Measurements from ENCODE around the gene NR2C2AP. TPM values are rescaled to one million over a fixed set of nuclear protein-coding genes. Genes with fewer than 3 reads are reported as not detected.

The NR2C2AP gene, protein sequence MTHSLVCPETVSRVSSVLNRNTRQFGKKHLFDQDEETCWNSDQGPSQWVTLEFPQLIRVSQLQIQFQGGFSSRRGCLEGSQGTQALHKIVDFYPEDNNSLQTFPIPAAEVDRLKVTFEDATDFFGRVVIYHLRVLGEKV
- 10 to 100 TPM; 57.9 to 71.7 (median 66.6) TPM for total RNA-seq

DNA sequence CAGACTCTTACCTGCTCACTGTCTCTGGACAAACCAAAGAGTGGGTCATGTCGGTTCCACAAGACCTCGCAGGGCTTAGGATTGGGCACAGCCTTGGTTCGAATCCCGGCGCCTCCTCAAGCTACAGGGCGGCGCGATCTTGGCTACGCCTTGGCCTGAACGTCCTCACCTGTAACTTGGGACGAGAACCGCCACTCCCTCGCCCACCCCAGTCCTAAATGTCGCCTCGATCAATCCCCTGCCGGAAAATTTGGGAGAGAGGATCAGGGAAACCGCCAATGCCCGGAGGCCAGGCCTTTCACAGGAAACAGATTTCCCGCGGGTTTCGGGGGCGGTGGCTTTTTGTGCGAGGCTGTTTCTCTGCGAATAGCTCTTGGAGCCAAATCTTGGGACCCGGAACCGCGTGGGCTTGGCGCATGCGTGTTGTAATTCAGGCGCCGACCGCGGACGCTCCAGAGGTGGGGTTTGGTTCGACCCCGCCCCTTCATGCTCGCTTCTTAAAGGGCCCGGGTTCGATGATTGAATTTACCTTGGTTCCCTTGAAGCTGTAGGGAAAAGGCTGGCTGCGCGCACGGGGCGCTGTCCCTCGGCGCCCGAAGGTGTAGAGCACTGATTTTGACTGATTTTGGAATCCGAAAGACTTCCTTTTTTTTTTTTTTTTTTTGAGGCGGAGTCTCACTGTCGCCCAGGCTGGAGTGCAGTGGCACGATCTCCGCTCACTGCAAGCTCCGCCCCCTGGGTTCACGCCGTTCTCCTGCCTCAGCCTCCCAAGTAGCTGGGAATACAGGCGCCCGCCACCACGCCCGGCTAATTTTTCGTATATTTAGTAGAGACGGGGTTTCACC lies at the start of gene NR2C2AP:
NR2C2AP (minus strand) TSS at position 403 of the 845 bp plus-strand sequence; CDS start at position 49, 354 bp downstream.
- peak; percentile 90 to 93 for ATAC-seq
- Mint-ChIP-seq H3K27me3 (ENCODE audit: low read depth) (no peaks in the 10 kb centered on the region), H3K4me3 (peak within 1 kb of the TSS; percentile 96), H3K9me3 (no peaks in the 10 kb centered on the region), H3K36me3 (ENCODE audit: insufficient read depth) (peaks cover 5% of the 10 kb centered on the region), H3K4me1 (ENCODE audit: low read depth) (peaks cover 26% of the 10 kb centered on the region)
- peak; percentile 93 for DNase-seq

DNA sequence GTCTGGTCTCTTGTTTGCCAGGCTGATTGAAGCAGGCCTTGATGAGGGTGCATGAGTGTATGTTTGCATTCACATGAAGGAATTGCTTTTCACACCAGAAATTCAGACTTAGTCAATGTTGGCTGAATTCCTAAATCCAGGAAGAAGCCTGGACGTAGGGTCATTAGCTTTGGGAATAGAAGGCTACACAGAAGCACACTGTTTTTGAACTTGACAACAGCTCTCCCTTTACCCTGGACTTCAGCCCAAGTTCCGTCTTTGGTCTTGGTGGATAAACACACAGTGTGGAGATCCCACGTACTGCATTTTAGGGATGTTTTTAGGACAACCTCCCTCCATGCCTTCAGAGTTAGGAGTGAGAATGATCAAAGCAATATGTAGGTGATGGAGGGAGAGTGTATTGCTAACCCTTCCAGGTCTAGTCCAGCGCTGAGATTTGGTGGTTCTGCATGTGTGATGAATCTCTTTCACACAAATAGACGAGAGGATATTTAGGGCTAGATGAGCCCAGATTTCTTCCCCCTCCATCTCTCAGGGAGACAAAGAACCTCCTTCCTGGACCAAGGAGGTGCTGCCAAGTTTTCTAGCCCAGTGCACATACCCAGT lies 47.1 kb upstream of the NR2C2AP start:
- H3K4me1 Mint-ChIP-seq (ENCODE audit: low read depth) = no peaks in the 10 kb centered on the region
- no peaks in the 10 kb centered on the region for H3K36me3 Mint-ChIP-seq (ENCODE audit: insufficient read depth)
- ATAC-seq (no peak), DNase-seq (no peak)
- H3K9me3 Mint-ChIP-seq = no peaks in the 10 kb centered on the region
- no peak overlapping the region for H3K4me3 Mint-ChIP-seq
- H3K27me3 Mint-ChIP-seq (ENCODE audit: low read depth) = peaks cover 41% of the 10 kb centered on the region

DNA sequence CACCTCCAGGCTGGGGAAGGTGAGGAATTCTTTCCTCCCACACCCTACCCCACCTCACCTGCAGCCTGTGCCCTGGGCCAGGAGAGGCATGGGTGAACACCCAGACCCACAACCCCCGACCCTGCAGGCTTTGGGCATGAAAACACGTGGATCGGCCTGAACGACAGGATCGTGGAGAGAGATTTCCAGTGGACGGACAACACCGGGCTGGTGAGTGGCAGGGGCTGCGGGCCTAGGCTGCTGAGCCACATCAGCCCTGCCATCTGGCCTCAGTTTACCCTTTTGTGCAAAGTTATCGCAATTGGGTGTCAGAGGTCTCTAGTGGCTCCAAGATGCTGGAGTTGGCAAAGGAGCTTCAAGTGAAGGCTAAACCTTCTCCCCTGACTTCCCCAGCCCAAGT lies 37.3 kb upstream of the NR2C2AP start:
- peaks cover 21% of the 10 kb centered on the region for H3K27me3 Mint-ChIP-seq (ENCODE audit: low read depth)
- H3K9me3 Mint-ChIP-seq = peaks cover 7% of the 10 kb centered on the region
- ATAC-seq (no peak), DNase-seq (no peak)
- no peaks in the 10 kb centered on the region for H3K36me3 Mint-ChIP-seq (ENCODE audit: insufficient read depth)
- no peaks in the 10 kb centered on the region for H3K4me1 Mint-ChIP-seq (ENCODE audit: low read depth)
- H3K4me3 Mint-ChIP-seq = no peak overlapping the region

DNA sequence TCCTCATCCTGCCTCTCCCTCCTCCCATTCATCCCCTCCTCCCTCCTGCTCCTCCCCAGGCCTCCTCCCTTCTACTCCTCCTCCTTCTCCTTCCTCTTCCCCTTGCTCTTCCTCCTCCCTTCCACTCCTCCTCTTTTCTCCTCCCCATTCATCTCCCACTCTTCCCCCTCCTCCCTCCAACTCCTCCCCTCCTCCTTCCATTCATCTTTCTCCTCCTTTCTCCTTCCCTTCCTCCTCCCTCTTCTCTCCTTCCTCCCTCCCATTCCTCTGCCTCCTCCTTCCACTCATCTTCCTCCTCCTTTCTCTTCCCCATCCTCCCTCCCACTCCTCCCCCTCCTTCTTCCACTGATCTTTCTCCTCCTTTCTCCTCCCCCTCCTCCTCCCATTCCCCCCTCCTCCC lies 36.5 kb upstream of the NR2C2AP start:
- Mint-ChIP-seq H3K36me3 (ENCODE audit: insufficient read depth) (no peaks in the 10 kb centered on the region), H3K27me3 (ENCODE audit: low read depth) (peaks cover 21% of the 10 kb centered on the region), H3K9me3 (peaks cover 7% of the 10 kb centered on the region), H3K4me1 (ENCODE audit: low read depth) (no peaks in the 10 kb centered on the region), H3K4me3 (no peak overlapping the region)
- DNase-seq (no peak), ATAC-seq (no peak)

DNA sequence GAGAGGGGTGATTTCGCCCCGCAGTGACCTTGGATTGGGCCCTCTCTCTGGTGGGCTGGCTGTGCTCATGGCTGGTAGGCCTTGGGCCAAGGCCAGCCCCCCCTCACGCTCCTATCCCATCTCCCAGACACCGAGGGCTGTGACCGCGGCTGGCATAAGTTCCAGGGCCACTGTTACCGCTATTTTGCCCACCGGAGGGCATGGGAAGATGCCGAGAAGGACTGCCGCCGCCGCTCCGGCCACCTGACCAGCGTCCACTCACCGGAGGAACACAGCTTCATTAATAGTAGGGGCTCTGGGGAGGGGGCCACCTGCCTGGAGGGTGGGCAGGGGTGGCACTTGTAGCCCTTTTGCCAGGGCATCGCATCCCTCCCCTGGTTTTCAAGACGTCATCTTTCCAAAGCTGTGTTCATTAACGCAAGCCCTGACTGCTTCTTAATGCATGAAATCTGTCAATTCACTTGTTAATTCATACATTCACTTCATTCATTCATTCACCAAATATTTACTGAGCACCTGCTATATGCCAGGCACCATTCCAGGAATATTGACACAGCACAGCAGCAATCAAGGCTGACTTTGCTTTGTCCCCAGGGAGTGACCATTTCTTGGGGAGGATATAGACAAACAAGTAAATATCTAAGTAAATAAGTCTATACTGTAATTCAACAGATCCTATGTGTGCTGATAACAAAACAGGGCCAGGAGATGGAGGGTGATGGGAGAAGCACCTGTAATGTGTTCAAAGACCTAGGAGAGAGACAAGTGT lies 35.1 kb upstream of the NR2C2AP start:
- Mint-ChIP-seq H3K9me3 (peaks cover 14% of the 10 kb centered on the region), H3K4me3 (no peak overlapping the region), H3K36me3 (ENCODE audit: insufficient read depth) (no peaks in the 10 kb centered on the region), H3K4me1 (ENCODE audit: low read depth) (no peaks in the 10 kb centered on the region), H3K27me3 (ENCODE audit: low read depth) (peaks cover 21% of the 10 kb centered on the region)
- no peak for DNase-seq
- ATAC-seq = no peak

DNA sequence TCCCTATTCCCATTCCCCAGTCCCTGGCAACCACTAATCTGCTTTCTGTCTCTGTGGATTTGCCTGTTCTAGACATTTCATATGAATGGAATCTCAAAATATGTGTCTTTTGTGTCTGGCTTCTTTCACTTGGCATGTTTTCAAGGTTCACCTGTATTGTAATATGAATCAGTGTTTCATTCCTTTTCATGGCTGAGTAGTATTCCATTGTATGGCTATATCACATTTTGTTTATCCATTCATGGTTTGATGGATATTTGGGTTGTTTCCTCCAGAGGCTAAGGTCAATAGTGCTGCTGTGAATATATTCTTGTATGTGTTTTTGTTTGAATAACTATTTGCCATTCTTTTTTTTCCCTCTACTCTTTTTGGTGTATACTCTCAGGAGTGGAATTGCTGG lies 33.0 kb upstream of the NR2C2AP start:
- H3K4me1 Mint-ChIP-seq (ENCODE audit: low read depth) = no peaks in the 10 kb centered on the region
- H3K36me3 Mint-ChIP-seq (ENCODE audit: insufficient read depth) = no peaks in the 10 kb centered on the region
- peaks cover 20% of the 10 kb centered on the region for H3K27me3 Mint-ChIP-seq (ENCODE audit: low read depth)
- H3K9me3 Mint-ChIP-seq = peaks cover 14% of the 10 kb centered on the region
- DNase-seq = no peak
- ATAC-seq = no peak
- H3K4me3 Mint-ChIP-seq = no peak overlapping the region

DNA sequence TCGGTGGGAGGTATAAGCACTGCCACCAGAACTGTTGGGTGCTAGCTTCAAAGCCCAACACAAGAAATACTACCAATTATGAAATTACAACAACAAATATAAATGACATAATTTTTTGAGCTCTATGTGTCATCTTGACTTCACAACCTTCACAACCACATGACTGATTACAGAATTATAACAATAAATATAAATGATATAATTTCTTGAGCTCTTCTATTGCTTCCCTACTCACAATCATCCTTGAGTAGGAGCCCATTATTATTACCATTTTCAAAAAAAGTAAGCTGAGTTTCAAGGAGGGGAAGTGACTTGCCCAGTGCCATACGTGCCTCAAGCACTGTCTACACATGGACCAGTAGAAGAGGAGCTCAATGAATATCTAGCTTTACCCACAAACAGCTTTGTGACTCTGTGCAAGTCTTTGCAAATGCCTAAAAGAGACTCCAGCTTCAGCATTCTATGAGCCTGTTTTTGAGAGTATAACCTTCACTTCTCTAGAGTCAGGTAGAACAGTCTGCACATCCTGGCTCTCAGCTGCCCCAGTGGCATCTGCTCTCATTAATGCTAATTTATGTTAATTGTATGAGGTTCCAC lies 31.1 kb upstream of the NR2C2AP start:
- Mint-ChIP-seq H3K4me3 (no peak overlapping the region), H3K27me3 (ENCODE audit: low read depth) (peaks cover 9% of the 10 kb centered on the region), H3K9me3 (peaks cover 14% of the 10 kb centered on the region), H3K36me3 (ENCODE audit: insufficient read depth) (no peaks in the 10 kb centered on the region), H3K4me1 (ENCODE audit: low read depth) (no peaks in the 10 kb centered on the region)
- DNase-seq (no peak), ATAC-seq (no peak)

DNA sequence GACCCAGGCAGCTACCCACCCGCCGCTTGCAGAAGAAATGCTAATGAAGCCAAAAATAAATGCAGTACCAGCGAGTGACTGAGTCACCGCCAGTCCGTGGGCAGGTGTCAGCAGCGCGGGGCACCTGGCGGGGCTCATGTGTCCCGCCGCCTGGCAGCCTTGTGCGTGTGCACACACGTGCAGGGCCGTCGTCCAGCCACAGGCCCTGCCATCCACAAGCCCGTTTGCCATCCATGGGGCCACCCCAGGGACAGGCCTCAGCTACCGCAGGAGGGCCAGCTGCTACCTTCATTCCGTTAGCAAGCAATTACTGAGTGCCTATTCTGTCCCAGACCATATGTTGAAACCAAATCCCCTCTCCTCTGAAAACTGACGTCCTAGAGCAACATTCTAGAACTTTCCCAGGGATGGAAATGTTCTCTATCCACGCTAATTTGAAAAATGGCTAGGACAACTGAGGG lies 29.1 kb upstream of the NR2C2AP start:
- ATAC-seq = no peak
- Mint-ChIP-seq H3K27me3 (ENCODE audit: low read depth) (peaks cover 5% of the 10 kb centered on the region), H3K36me3 (ENCODE audit: insufficient read depth) (no peaks in the 10 kb centered on the region), H3K9me3 (peaks cover 14% of the 10 kb centered on the region), H3K4me1 (ENCODE audit: low read depth) (no peaks in the 10 kb centered on the region), H3K4me3 (no peak overlapping the region)
- no peak for DNase-seq

DNA sequence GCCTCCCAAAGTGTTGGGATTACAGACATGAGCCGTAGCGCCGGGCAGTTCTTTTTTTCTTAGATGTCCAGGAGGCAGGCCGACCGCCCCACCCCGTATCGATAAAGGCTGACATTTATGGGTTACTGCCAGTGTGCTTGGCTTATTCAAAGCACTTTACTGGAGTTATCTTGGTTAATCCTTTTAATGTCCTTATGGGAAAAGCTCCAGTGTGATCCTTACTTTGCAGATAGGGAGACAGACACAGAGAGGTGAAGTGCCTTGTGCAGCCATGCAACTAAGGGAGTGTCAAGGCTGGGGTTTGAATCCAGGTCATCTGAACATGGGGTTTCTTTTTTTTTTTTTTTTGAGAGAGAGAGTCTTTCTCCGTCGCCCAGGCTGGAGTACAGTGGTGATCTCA lies 27.8 kb upstream of the NR2C2AP start:
- no peak for ATAC-seq
- Mint-ChIP-seq H3K36me3 (ENCODE audit: insufficient read depth) (no peaks in the 10 kb centered on the region), H3K27me3 (ENCODE audit: low read depth) (peaks cover 5% of the 10 kb centered on the region)

DNA sequence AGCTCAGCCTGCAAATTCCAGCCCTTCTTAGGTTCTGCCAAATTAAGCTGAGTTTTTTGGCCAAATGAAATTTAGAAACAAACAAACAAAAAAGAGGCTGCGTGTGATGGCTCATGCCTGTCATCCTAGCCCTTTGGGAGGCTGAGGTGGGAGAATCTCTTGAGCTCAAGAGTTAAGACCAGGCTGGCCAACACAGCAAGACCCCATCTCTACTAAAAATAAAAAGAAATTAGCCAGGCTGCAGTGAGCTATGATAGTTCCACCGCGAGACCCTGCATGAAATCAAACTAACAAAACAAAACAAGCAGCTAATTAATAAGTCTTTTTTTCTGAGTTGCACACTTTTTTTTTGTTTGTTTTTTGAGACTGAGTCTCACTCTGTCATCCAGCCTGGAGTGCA lies 26.5 kb upstream of the NR2C2AP start:
- DNase-seq (no peak), ATAC-seq (no peak)
- Mint-ChIP-seq H3K27me3 (ENCODE audit: low read depth) (peaks cover 5% of the 10 kb centered on the region), H3K36me3 (ENCODE audit: insufficient read depth) (no peaks in the 10 kb centered on the region), H3K4me3 (no peak overlapping the region), H3K9me3 (peaks cover 7% of the 10 kb centered on the region), H3K4me1 (ENCODE audit: low read depth) (peaks cover 4% of the 10 kb centered on the region)

More for the DNA sequence above, 27.8 kb upstream of the NR2C2AP start:
- DNase-seq = no peak
- no peak overlapping the region for H3K4me3 Mint-ChIP-seq
- H3K4me1 Mint-ChIP-seq (ENCODE audit: low read depth) = no peaks in the 10 kb centered on the region
- H3K9me3 Mint-ChIP-seq = peaks cover 10% of the 10 kb centered on the region

DNA sequence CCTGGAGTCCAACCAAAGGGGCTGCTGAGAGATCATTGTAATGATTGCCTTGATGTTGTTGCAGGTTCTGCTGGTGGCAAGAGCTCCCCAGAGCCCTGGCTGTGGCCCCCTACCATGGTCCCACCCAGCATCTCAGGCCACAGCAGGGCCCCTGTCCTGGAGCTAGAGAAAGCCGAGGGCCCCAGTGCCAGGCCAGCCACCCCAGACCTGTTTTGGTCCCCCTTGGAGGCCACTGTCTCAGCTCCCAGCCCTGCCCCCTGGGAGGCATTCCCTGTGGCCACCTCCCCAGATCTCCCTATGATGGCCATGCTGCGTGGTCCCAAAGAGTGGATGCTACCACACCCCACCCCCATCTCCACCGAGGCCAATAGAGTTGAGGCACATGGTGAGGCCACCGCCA lies 24.0 kb upstream of the NR2C2AP start:
- ATAC-seq (no peak), DNase-seq (no peak)
- H3K27me3 Mint-ChIP-seq (ENCODE audit: low read depth) = peaks cover 5% of the 10 kb centered on the region
- H3K4me1 Mint-ChIP-seq (ENCODE audit: low read depth) = peaks cover 4% of the 10 kb centered on the region
- H3K4me3 Mint-ChIP-seq = no peak overlapping the region
- no peaks in the 10 kb centered on the region for H3K36me3 Mint-ChIP-seq (ENCODE audit: insufficient read depth)
- H3K9me3 Mint-ChIP-seq = no peaks in the 10 kb centered on the region

DNA sequence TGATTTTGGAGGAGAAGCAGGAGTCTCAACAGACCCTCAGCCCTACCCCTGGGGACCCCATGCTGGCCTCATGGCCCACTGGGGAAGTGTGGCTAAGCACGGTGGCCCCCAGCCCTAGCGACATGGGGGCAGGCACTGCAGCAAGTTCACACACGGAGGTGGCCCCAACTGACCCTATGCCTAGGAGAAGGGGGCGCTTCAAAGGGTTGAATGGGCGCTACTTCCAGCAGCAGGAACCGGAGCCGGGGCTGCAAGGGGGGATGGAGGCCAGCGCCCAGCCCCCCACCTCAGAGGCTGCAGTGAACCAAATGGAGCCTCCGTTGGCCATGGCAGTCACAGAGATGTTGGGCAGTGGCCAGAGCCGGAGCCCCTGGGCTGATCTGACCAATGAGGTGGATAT lies 23.4 kb upstream of the NR2C2AP start:
- no peaks in the 10 kb centered on the region for H3K9me3 Mint-ChIP-seq
- DNase-seq = no peak
- H3K36me3 Mint-ChIP-seq (ENCODE audit: insufficient read depth) = no peaks in the 10 kb centered on the region
- no peak for ATAC-seq
- H3K27me3 Mint-ChIP-seq (ENCODE audit: low read depth) = peaks cover 5% of the 10 kb centered on the region
- H3K4me3 Mint-ChIP-seq = no peak overlapping the region
- peaks cover 4% of the 10 kb centered on the region for H3K4me1 Mint-ChIP-seq (ENCODE audit: low read depth)

DNA sequence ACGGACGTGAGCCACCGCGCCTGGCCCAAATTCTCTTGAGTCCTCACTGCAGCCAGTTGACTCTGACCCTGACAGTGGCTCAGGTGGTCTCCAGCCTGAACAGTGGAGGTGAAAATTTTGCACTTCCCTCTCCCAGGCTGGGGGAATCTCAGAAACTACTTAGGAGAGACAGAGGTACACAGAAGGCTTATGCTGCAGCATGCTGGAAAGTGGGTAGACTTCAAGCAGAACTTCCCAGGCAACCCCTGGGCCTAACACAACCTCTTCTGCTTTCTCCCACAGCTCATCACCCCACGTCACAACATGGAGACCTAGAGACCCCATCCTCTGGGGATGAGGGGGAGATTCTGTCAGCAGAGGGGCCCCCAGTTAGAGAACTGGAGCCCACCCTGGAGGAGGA lies 23.0 kb upstream of the NR2C2AP start:
- DNase-seq = no peak
- no peaks in the 10 kb centered on the region for H3K36me3 Mint-ChIP-seq (ENCODE audit: insufficient read depth)
- H3K4me1 Mint-ChIP-seq (ENCODE audit: low read depth) = peaks cover 4% of the 10 kb centered on the region
- H3K9me3 Mint-ChIP-seq = no peaks in the 10 kb centered on the region
- H3K27me3 Mint-ChIP-seq (ENCODE audit: low read depth) = peaks cover 5% of the 10 kb centered on the region
- H3K4me3 Mint-ChIP-seq = no peak overlapping the region
- no peak for ATAC-seq

Data from activated T-cell treated with anti-CD3 and anti-CD28 coated beads, Interleukin-2, amount 50 U/mL, for 4 hours (primary cell).